Liver (tissue), 9 donors: ENCODE measurements around the gene HBA1. TPM values are rescaled to one million over a fixed set of nuclear protein-coding genes. Genes with fewer than 3 reads are reported as not detected.

Source experiments
- DNase-seq: peaks from one replicate; pipeline ENCODE4 v3.0.0-alpha.2; 2017; ENCODE audit warnings: low spot score
- H3K27ac ChIP-seq, 2 donors: one replicate each; pipeline ENCODE4 v1.7.0; 2013; ENCODE audit warnings: inconsistent platforms in 2 of 2, low read length in 2 of 2, control low read depth in 1 of 2, low read depth in 1 of 2, mild to moderate bottlenecking in 1 of 2
- H3K27me3 ChIP-seq, 4 donors: one replicate each; pipeline versions ENCODE4 v1.6.1 to v1.7.0; 2013; ENCODE audit warnings: low read length in 3 of 4, inconsistent platforms in 1 of 4, mild to moderate bottlenecking in 1 of 4, moderate library complexity in 1 of 4; ENCODE audit not compliant: control insufficient read depth in 4 of 4, insufficient read depth in 4 of 4
- H3K36me3 ChIP-seq, 4 donors: one replicate each; pipeline versions ENCODE4 v1.6.1 to v1.7.0; 2013; ENCODE audit warnings: low read length in 3 of 4, mild to moderate bottlenecking in 3 of 4, low read depth in 1 of 4, moderate library complexity in 1 of 4; ENCODE audit not compliant: control insufficient read depth in 4 of 4, insufficient read depth in 3 of 4
- H3K4me1 ChIP-seq, 4 donors: one replicate each; pipeline versions ENCODE4 v1.6.1 to v1.7.0; 2013; ENCODE audit warnings: low read length in 3 of 4, mild to moderate bottlenecking in 3 of 4, moderate library complexity in 1 of 4; ENCODE audit not compliant: control insufficient read depth in 4 of 4, insufficient read depth in 4 of 4
- H3K4me3 ChIP-seq, 3 donors: one replicate each; pipeline versions ENCODE4 v1.6.1 to v1.7.0; 2013; ENCODE audit warnings: low read length in 3 of 3, control low read depth in 1 of 3, low read depth in 1 of 3, mild to moderate bottlenecking in 1 of 3
- H3K9ac ChIP-seq, 2 donors: one replicate each; pipeline ENCODE4 v1.7.0; 2013; ENCODE audit warnings: low read length in 2 of 2, mild to moderate bottlenecking in 2 of 2, moderate library complexity in 2 of 2, control low read depth in 1 of 2, low read depth in 1 of 2
- H3K9me3 ChIP-seq, 4 donors: one replicate each; pipeline versions ENCODE4 v1.6.1 to v1.7.0; 2013; ENCODE audit warnings: low read length in 3 of 4; ENCODE audit not compliant: control insufficient read depth in 4 of 4
- FOXA1 ChIP-seq: IDR thresholded peaks from 2 replicates; pipeline ENCODE4 v1.6.1; 2016; ENCODE audit warnings: antibody characterized with exemption
- FOXA2 ChIP-seq: IDR thresholded peaks from 2 replicates; pipeline ENCODE4 v1.6.1; 2016; ENCODE audit warnings: antibody characterized with exemption
- GABPA ChIP-seq, 2 donors: IDR thresholded peaks in 1 of 2; conservative IDR thresholded peaks in 1 of 2; 2 replicates each; pipeline ENCODE4 v1.6.1; 2016; ENCODE audit warnings: antibody characterized with exemption in 2 of 2, mild to moderate bottlenecking in 1 of 2, moderate library complexity in 1 of 2
- HNF4A ChIP-seq, 2 donors: conservative IDR thresholded peaks; 2 replicates each; pipeline ENCODE4 v1.6.1; 2016; ENCODE audit warnings: antibody characterized with exemption in 2 of 2, mild to moderate bottlenecking in 2 of 2
- HNF4G ChIP-seq: IDR thresholded peaks from 2 replicates; pipeline ENCODE4 v1.6.1; 2016; ENCODE audit warnings: antibody characterized with exemption
- JUND ChIP-seq, 2 donors: IDR thresholded peaks; 2 replicates each; pipeline ENCODE4 v1.6.1; 2016; ENCODE audit warnings: antibody characterized with exemption in 2 of 2
- NR2F2 ChIP-seq: IDR thresholded peaks from 2 replicates; pipeline ENCODE4 v1.6.1; 2016; ENCODE audit warnings: antibody characterized with exemption
- RAD21 ChIP-seq, 2 donors: IDR thresholded peaks; 2 replicates each; pipeline ENCODE4 v1.6.1; 2016; ENCODE audit warnings: antibody characterized with exemption in 2 of 2, mild to moderate bottlenecking in 2 of 2
- REST ChIP-seq: IDR thresholded peaks from 2 replicates; pipeline ENCODE4 v1.6.1; 2016; ENCODE audit warnings: antibody characterized with exemption, mild to moderate bottlenecking
- RXRA ChIP-seq, 2 donors: IDR thresholded peaks; 2 replicates each; pipeline ENCODE4 v1.6.1; 2017 to 2018; ENCODE audit warnings: antibody characterized with exemption in 2 of 2, mild to moderate bottlenecking in 1 of 2
- SP1 ChIP-seq: IDR thresholded peaks from 2 replicates; pipeline ENCODE4 v1.6.1; 2018; ENCODE audit warnings: antibody characterized with exemption, mild to moderate bottlenecking
- YY1 ChIP-seq: IDR thresholded peaks from 2 replicates; pipeline ENCODE4 v1.6.1; 2016; ENCODE audit warnings: antibody characterized with exemption, mild to moderate bottlenecking
- WGBS: extraction: QIAGEN DNeasy Blood & Tissue Kit; methylation state at CpG from one replicate; pipeline ENCODE4 v1.1.7; 2013; 5-methylcytosine and 5-hydroxymethylcytosine counted together
- polyA plus RNA-seq, 2 donors: library from polyadenylated mRNA; stranded (reverse) in 1 of 2; unstranded in 1 of 2; fragments of 200-250 nt in 1 of 2; fragments of >200 nt in 1 of 2; fragmentation: Nextera tagmentation in 1 of 2; extraction: Ambion mirVana in 1 of 2; gene quantifications; one replicate each; pipeline versions ENCODE4 v1.2.1 to v1.2.3, GENCODE V29; 2013 to 2015
- total RNA-seq, 2 donors: library from RNA; depleted of rRNA; stranded (reverse); fragments of >200 nt; gene quantifications; one replicate each; pipeline ENCODE4 v1.2.3, GENCODE V29; 2014
- TF ChIP-seq, protein P1 (sequence below): IDR thresholded peaks from 2 replicates; pipeline ENCODE4 v1.6.1; 2016; ENCODE audit warnings: antibody characterized with exemption
- TF ChIP-seq, protein P2 (sequence below): IDR thresholded peaks from 2 replicates; pipeline ENCODE4 v1.6.1; 2016; ENCODE audit warnings: antibody characterized with exemption
- TF ChIP-seq, protein P3 (sequence below): fragments of 150-350 bp; IDR thresholded peaks from 2 replicates; pipeline ENCODE4 v1.5.1; 2017; ENCODE audit warnings: improper control_type of control experiment, low read depth, low read length; ENCODE audit not compliant: missing input control
- TF ChIP-seq, protein P4 (sequence below): IDR thresholded peaks from 2 replicates; pipeline ENCODE4 v1.6.1; 2016; ENCODE audit warnings: antibody characterized with exemption
- donor health status: healthy.
- donor health status: healthy.
- donor health status: healthy.
- donor health status: healthy.
- donor health status: healthy.

HBA1 gene
- total and polyA plus RNA-seq, 4 donors: 3.5 to 19,034 (median 30.1) TPM

DNA sequence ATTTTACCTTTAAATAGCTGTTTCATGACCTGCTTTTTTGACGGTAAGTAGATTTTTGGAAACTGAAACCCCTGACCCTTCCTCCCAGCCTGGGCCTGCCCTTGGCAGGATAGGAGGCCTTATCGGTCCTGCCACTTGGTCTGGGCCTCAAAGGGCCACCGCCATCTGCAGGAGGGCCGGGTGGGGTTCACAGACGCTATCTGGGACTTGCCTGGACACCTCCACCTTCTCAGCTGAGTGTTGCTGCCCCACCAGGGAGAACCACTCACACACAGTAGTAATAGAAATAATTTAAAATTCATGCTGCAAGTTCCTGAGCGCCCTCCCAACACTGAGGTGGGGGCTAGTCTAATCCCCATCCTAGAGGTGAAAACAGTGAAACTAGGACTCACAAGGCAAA, 33.4 kb upstream of the HBA1 start:
- 87% methylated on average over 6 of the region's 6 CpGs for WGBS
- DNase-seq: peak; percentile 85
- H3K4me3 ChIP-seq: no peak overlapping the region

GRCh38 chr16:143456-143855, 33.0 kb upstream of the HBA1 start:
- H3K36me3 ChIP-seq: no peaks in the 10 kb centered on the region
- DNase-seq: no peak
- no peaks in the 10 kb centered on the region for H3K27me3 ChIP-seq
- no peak overlapping the region for H3K9ac ChIP-seq
- no peak overlapping the region for H3K4me3 ChIP-seq
- no peak overlapping the region for H3K27ac ChIP-seq
- no peaks in the 10 kb centered on the region for H3K4me1 ChIP-seq
- 67% methylated on average over 6 of the region's 6 CpGs for WGBS
- no peaks in the 10 kb centered on the region for H3K9me3 ChIP-seq
- TF ChIP-seq, protein P1, sequence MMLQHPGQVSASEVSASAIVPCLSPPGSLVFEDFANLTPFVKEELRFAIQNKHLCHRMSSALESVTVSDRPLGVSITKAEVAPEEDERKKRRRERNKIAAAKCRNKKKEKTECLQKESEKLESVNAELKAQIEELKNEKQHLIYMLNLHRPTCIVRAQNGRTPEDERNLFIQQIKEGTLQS: no peak
- TF ChIP-seq, protein P2, sequence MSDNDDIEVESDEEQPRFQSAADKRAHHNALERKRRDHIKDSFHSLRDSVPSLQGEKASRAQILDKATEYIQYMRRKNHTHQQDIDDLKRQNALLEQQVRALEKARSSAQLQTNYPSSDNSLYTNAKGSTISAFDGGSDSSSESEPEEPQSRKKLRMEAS: no peak
- TF ChIP-seq HNF4A (conservative IDR thresholded peaks at IDR 0.05) (no peak), RAD21 (IDR thresholded peaks at IDR 0.05) (no peak), JUND (IDR thresholded peaks at IDR 0.05) (no peak), HNF4G (no peak), NR2F2 (no peak), FOXA2 (no peak), FOXA1 (no peak), RXRA (IDR thresholded peaks at IDR 0.05) (no peak)
- TF ChIP-seq, protein P3, sequence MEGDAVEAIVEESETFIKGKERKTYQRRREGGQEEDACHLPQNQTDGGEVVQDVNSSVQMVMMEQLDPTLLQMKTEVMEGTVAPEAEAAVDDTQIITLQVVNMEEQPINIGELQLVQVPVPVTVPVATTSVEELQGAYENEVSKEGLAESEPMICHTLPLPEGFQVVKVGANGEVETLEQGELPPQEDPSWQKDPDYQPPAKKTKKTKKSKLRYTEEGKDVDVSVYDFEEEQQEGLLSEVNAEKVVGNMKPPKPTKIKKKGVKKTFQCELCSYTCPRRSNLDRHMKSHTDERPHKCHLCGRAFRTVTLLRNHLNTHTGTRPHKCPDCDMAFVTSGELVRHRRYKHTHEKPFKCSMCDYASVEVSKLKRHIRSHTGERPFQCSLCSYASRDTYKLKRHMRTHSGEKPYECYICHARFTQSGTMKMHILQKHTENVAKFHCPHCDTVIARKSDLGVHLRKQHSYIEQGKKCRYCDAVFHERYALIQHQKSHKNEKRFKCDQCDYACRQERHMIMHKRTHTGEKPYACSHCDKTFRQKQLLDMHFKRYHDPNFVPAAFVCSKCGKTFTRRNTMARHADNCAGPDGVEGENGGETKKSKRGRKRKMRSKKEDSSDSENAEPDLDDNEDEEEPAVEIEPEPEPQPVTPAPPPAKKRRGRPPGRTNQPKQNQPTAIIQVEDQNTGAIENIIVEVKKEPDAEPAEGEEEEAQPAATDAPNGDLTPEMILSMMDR: no peak
- TF ChIP-seq, protein P4, sequence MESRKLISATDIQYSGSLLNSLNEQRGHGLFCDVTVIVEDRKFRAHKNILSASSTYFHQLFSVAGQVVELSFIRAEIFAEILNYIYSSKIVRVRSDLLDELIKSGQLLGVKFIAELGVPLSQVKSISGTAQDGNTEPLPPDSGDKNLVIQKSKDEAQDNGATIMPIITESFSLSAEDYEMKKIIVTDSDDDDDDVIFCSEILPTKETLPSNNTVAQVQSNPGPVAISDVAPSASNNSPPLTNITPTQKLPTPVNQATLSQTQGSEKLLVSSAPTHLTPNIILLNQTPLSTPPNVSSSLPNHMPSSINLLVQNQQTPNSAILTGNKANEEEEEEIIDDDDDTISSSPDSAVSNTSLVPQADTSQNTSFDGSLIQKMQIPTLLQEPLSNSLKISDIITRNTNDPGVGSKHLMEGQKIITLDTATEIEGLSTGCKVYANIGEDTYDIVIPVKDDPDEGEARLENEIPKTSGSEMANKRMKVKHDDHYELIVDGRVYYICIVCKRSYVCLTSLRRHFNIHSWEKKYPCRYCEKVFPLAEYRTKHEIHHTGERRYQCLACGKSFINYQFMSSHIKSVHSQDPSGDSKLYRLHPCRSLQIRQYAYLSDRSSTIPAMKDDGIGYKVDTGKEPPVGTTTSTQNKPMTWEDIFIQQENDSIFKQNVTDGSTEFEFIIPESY: no peak

More for the DNA sequence above, 33.4 kb upstream of the HBA1 start:
- Histone ChIP-seq H3K27me3 (no peaks in the 10 kb centered on the region), H3K27ac (no peak overlapping the region), H3K9ac (no peak overlapping the region), H3K9me3 (no peaks in the 10 kb centered on the region), H3K4me1 (no peaks in the 10 kb centered on the region), H3K36me3 (no peaks in the 10 kb centered on the region)
- TF ChIP-seq, protein P4: no peak

GRCh38 chr16:144797-145252, 31.7 kb upstream of the HBA1 start:
- DNase-seq: no peak
- H3K27me3 ChIP-seq: no peaks in the 10 kb centered on the region
- TF ChIP-seq SP1 (no peak), GABPA (IDR thresholded peaks at IDR 0.05 in 1 of 2, conservative IDR thresholded peaks at IDR 0.05 in 1 of 2) (no peak), REST (no peak), FOXA1 (no peak), JUND (IDR thresholded peaks at IDR 0.05) (no peak), NR2F2 (no peak), YY1 (no peak), HNF4G (no peak)
- TF ChIP-seq, protein P2: no peak
- TF ChIP-seq, protein P1: no peak

More at GRCh38 chr16:144797-145252, 31.7 kb upstream of the HBA1 start:
- WGBS: 76% methylated on average over 14 of the region's 14 CpGs
- H3K4me1 ChIP-seq: no peaks in the 10 kb centered on the region
- no peak overlapping the region for H3K4me3 ChIP-seq
- H3K9me3 ChIP-seq: no peaks in the 10 kb centered on the region
- no peak overlapping the region for H3K9ac ChIP-seq
- no peaks in the 10 kb centered on the region for H3K36me3 ChIP-seq
- H3K27ac ChIP-seq: no peak overlapping the region
